Measurements from ENCODE around the gene SLC15A5.

DNA sequence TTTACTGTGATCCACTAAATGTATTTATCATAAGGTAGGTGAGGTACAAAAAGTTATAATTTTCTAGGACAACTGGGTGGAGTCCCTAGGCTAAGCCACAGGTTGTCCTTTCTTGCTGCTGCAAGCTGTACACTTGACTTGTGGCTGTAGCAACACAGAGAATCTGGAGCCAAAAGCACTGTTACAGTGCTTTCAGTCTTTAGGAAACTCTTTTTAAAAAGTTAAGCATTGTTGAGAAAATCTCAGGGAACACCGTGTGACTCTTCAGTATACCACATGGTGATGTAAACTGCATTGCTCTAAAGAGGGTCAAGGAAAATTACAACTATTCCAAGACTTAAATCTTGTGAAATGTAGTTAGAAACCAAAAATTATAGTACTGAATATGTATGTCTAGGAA lies 11.4 kb downstream of the SLC15A5 start:
- TF ChIP-seq, protein P1, sequence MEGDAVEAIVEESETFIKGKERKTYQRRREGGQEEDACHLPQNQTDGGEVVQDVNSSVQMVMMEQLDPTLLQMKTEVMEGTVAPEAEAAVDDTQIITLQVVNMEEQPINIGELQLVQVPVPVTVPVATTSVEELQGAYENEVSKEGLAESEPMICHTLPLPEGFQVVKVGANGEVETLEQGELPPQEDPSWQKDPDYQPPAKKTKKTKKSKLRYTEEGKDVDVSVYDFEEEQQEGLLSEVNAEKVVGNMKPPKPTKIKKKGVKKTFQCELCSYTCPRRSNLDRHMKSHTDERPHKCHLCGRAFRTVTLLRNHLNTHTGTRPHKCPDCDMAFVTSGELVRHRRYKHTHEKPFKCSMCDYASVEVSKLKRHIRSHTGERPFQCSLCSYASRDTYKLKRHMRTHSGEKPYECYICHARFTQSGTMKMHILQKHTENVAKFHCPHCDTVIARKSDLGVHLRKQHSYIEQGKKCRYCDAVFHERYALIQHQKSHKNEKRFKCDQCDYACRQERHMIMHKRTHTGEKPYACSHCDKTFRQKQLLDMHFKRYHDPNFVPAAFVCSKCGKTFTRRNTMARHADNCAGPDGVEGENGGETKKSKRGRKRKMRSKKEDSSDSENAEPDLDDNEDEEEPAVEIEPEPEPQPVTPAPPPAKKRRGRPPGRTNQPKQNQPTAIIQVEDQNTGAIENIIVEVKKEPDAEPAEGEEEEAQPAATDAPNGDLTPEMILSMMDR (IDR thresholded peaks at IDR 0.05) = no peak
- no peak for TF ChIP-seq POLR2A (IDR thresholded peaks at IDR 0.05; ENCODE audit: low read depth)
- TF ChIP-seq POLR2AphosphoS5 (IDR thresholded peaks at IDR 0.05) = no peak
